WTC11 (cell line): ENCODE measurements around the gene RASGRF2. TPM values are rescaled to one million over a fixed set of nuclear protein-coding genes. Genes with fewer than 3 reads are reported as not detected.

Experiments
- ATAC-seq: fragments of 200-7000 bp; cut with Tn5 transposase; 2 replicates; pipeline ENCODE4 v1.10.0; 2021; ENCODE audit warnings: mild to moderate bottlenecking, moderate library complexity
- CTCF ChIA-PET: fragments of 300-600 bp; sonication (Branson Sonifier 250); formaldehyde crosslinking; loops from one replicate; lab custom pipeline; 2021; ENCODE audit warnings: antibody characterized with exemption; lab: Charles Lee
- POLR2A ChIA-PET: fragments of 350-600 bp; sonication (Branson Sonifier 250); formaldehyde crosslinking; loops from one replicate; lab custom pipeline; 2021; ENCODE audit warnings: antibody characterized with exemption; lab: Charles Lee
- DNase-seq: peaks from one replicate; pipeline ENCODE4 v3.0.0; 2021; ENCODE audit warnings: low spot score
- H3K27ac Mint-ChIP-seq: 2 replicates; pipeline ENCODE4 v1.8.0; 2021; ENCODE audit warnings: mixed read lengths
- H3K27me3 Mint-ChIP-seq: 2 replicates; pipeline ENCODE4 v1.8.0; 2021; ENCODE audit warnings: low read depth, mild to moderate bottlenecking, moderate library complexity, mixed read lengths
- H3K36me3 Mint-ChIP-seq: 2 replicates; pipeline ENCODE4 v1.8.0; 2021; ENCODE audit warnings: mixed read lengths
- H3K4me1 Mint-ChIP-seq: 2 replicates; pipeline ENCODE4 v1.8.0; 2022; ENCODE audit warnings: mixed read lengths
- H3K4me3 Mint-ChIP-seq: 2 replicates; pipeline ENCODE4 v1.8.0; 2021; ENCODE audit warnings: mild to moderate bottlenecking, moderate library complexity, mixed read lengths
- H3K9me3 Mint-ChIP-seq: 2 replicates; pipeline ENCODE4 v1.8.0; 2021; ENCODE audit warnings: mixed read lengths
- ATF1 ChIP-seq: sonication (generic); formaldehyde crosslinking; IDR thresholded peaks from 2 replicates; pipeline ENCODE4 v1.8.1; 2023; ENCODE audit warnings: mild to moderate bottlenecking, moderate library complexity, missing genetic modification reagents
- CBFB ChIP-seq: sonication (generic); formaldehyde crosslinking; IDR thresholded peaks from 2 replicates; pipeline ENCODE4 v1.8.1; 2022; ENCODE audit warnings: mild to moderate bottlenecking, low read depth, missing genetic modification reagents
- ELF4 ChIP-seq: sonication (generic); formaldehyde crosslinking; IDR thresholded peaks from 2 replicates; pipeline ENCODE4 v1.8.1; 2022; ENCODE audit warnings: low read depth, mild to moderate bottlenecking, moderate library complexity, missing genetic modification reagents
- FOXK1 ChIP-seq: sonication (generic); formaldehyde crosslinking; IDR thresholded peaks from 2 replicates; pipeline ENCODE4 v1.8.0; 2022; ENCODE audit warnings: mild to moderate bottlenecking, moderate library complexity, missing genetic modification reagents
- GRHL2 ChIP-seq: fragments of 250-450 bp; sonication (Bioruptor Pico); IDR thresholded peaks from 2 replicates; pipeline ENCODE4 v1.8.0; 2022; ENCODE audit warnings: mild to moderate bottlenecking, moderate library complexity; ENCODE audit not compliant: insufficient replicate concordance, severe bottlenecking
- IRF2 ChIP-seq: sonication (generic); formaldehyde crosslinking; IDR thresholded peaks from 2 replicates; pipeline ENCODE4 v1.8.0; 2022; ENCODE audit warnings: low read depth, missing genetic modification reagents, borderline replicate concordance
- KAT7 ChIP-seq: sonication (generic); formaldehyde crosslinking; IDR thresholded peaks from 2 replicates; pipeline ENCODE4 v1.8.1; 2023; ENCODE audit warnings: missing genetic modification reagents, mild to moderate bottlenecking, borderline replicate concordance
- MYBL2 ChIP-seq: sonication (generic); formaldehyde crosslinking; IDR thresholded peaks from 2 replicates; pipeline ENCODE4 v1.8.1; 2023; ENCODE audit warnings: mild to moderate bottlenecking, moderate library complexity, missing genetic modification reagents
- NFE2L1 ChIP-seq: sonication (generic); formaldehyde crosslinking; IDR thresholded peaks from 2 replicates; pipeline ENCODE4 v1.8.1; 2023; ENCODE audit warnings: missing genetic modification reagents
- NFYB ChIP-seq: sonication (generic); formaldehyde crosslinking; conservative IDR thresholded peaks from 2 replicates; pipeline ENCODE4 v1.8.0; 2022; ENCODE audit warnings: low read depth, missing genetic modification reagents
- NR1H2 ChIP-seq: sonication (generic); formaldehyde crosslinking; IDR thresholded peaks from 2 replicates; pipeline ENCODE4 v1.9.0; 2021; ENCODE audit warnings: mild to moderate bottlenecking, moderate library complexity, missing genetic modification reagents
- SOX15 ChIP-seq: fragments of 250-450 bp; sonication (Bioruptor Pico); IDR thresholded peaks from 2 replicates; pipeline ENCODE4 v1.9.0; 2021; ENCODE audit warnings: mild to moderate bottlenecking
- ZNF138 ChIP-seq: sonication (generic); formaldehyde crosslinking; conservative IDR thresholded peaks from 2 replicates; pipeline ENCODE4 v1.8.1; 2022; ENCODE audit warnings: mild to moderate bottlenecking, moderate library complexity, missing genetic modification reagents
- ZNF396 ChIP-seq: fragments of 250-450 bp; sonication (Bioruptor Pico); IDR thresholded peaks from 2 replicates; pipeline ENCODE4 v1.8.0; 2021; ENCODE audit warnings: mild to moderate bottlenecking, moderate library complexity, borderline replicate concordance
- ZNF423 ChIP-seq: fragments of 250-450 bp; sonication (Bioruptor Pico); IDR thresholded peaks from 2 replicates; pipeline ENCODE4 v2.1.2; 2022; ENCODE audit warnings: mild to moderate bottlenecking, moderate library complexity
- ZNF671 ChIP-seq: fragments of 250-450 bp; sonication (Bioruptor Pico); IDR thresholded peaks from 2 replicates; pipeline ENCODE4 v1.8.0; 2021; ENCODE audit warnings: mild to moderate bottlenecking
- total RNA-seq: library from RNA; stranded (reverse); gene quantifications from 3 replicates; pipeline ENCODE4 v1.2.3, GENCODE V29; 2021
- TF ChIP-seq, protein P1 (sequence below): sonication (generic); formaldehyde crosslinking; IDR thresholded peaks from 2 replicates; pipeline ENCODE4 v1.8.0; 2022; ENCODE audit warnings: mild to moderate bottlenecking, missing genetic modification reagents
- TF ChIP-seq, protein P2 (sequence below): sonication (generic); formaldehyde crosslinking; IDR thresholded peaks from 2 replicates; pipeline ENCODE4 v1.8.0; 2023; ENCODE audit warnings: missing genetic modification reagents
- TF ChIP-seq, protein P3 (sequence below): sonication (generic); formaldehyde crosslinking; conservative IDR thresholded peaks from 2 replicates; pipeline ENCODE4 v1.8.1; 2022; ENCODE audit warnings: mild to moderate bottlenecking, missing genetic modification reagents
- TF ChIP-seq, protein P4 (sequence below): sonication (generic); formaldehyde crosslinking; IDR thresholded peaks from 2 replicates; pipeline ENCODE4 v1.8.1; 2022; ENCODE audit warnings: mild to moderate bottlenecking, moderate library complexity, missing genetic modification reagents
- TF ChIP-seq, protein P5 (sequence below): sonication (generic); formaldehyde crosslinking; IDR thresholded peaks from 2 replicates; pipeline ENCODE4 v1.8.1; 2023; ENCODE audit warnings: mild to moderate bottlenecking, moderate library complexity, missing genetic modification reagents
- TF ChIP-seq, protein P6 (sequence below): sonication (generic); formaldehyde crosslinking; IDR thresholded peaks from 2 replicates; pipeline ENCODE4 v1.8.0; 2022; ENCODE audit warnings: mild to moderate bottlenecking, missing genetic modification reagents
- TF ChIP-seq, protein P7 (sequence below): sonication (generic); formaldehyde crosslinking; conservative IDR thresholded peaks from 2 replicates; pipeline ENCODE4 v1.8.1; 2023; ENCODE audit warnings: mild to moderate bottlenecking, low read depth, missing genetic modification reagents, moderate library complexity
- TF ChIP-seq, protein P8 (sequence below): sonication (generic); formaldehyde crosslinking; IDR thresholded peaks from 2 replicates; pipeline ENCODE4 v1.8.1; 2022; ENCODE audit warnings: mild to moderate bottlenecking, missing genetic modification reagents, moderate library complexity, borderline replicate concordance

The RASGRF2 gene
- total RNA-seq, 1 experiment from 2014 or later: 17.6 TPM

DNA sequence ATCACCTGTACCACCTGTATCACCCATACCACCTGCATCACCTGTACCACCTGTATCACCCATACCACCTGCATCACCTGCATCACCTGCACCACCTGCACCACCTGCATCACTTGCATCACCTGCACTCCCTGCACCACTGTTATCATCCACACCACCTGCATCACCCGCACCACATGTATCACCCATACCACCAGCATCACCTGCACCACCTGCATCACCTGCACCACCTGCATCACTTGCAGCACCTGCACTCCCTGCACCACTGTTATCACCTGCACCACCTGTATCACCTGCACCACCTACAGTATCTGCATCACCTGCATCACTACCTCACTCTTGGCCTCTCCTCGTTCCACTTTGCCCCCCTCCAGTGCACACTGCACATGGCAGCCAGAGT lies 209.8 kb downstream of the RASGRF2 start:
- no peaks in the 10 kb centered on the region for H3K9me3 Mint-ChIP-seq
- H3K4me1 Mint-ChIP-seq: peaks cover under 1% of the 10 kb centered on the region
- TF ChIP-seq MYBL2 (CRISPR knock-in tag) (no peak), ATF1 (CRISPR knock-in tag) (no peak), ZNF423 (no peak), CBFB (CRISPR knock-in tag) (no peak), ELF4 (CRISPR knock-in tag) (no peak), NFYB (no peak), NFE2L1 (CRISPR knock-in tag) (no peak)
- TF ChIP-seq, protein P1, sequence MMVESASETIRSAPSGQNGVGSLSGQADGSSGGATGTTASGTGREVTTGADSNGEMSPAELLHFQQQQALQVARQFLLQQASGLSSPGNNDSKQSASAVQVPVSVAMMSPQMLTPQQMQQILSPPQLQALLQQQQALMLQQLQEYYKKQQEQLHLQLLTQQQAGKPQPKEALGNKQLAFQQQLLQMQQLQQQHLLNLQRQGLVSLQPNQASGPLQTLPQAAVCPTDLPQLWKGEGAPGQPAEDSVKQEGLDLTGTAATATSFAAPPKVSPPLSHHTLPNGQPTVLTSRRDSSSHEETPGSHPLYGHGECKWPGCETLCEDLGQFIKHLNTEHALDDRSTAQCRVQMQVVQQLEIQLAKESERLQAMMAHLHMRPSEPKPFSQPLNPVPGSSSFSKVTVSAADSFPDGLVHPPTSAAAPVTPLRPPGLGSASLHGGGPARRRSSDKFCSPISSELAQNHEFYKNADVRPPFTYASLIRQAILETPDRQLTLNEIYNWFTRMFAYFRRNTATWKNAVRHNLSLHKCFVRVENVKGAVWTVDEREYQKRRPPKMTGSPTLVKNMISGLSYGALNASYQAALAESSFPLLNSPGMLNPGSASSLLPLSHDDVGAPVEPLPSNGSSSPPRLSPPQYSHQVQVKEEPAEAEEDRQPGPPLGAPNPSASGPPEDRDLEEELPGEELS: no peak
- TF ChIP-seq, protein P2, sequence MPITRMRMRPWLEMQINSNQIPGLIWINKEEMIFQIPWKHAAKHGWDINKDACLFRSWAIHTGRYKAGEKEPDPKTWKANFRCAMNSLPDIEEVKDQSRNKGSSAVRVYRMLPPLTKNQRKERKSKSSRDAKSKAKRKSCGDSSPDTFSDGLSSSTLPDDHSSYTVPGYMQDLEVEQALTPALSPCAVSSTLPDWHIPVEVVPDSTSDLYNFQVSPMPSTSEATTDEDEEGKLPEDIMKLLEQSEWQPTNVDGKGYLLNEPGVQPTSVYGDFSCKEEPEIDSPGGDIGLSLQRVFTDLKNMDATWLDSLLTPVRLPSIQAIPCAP: no peak
- TF ChIP-seq, protein P3, sequence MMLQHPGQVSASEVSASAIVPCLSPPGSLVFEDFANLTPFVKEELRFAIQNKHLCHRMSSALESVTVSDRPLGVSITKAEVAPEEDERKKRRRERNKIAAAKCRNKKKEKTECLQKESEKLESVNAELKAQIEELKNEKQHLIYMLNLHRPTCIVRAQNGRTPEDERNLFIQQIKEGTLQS (CRISPR knock-in tag): no peak
- TF ChIP-seq, protein P4, sequence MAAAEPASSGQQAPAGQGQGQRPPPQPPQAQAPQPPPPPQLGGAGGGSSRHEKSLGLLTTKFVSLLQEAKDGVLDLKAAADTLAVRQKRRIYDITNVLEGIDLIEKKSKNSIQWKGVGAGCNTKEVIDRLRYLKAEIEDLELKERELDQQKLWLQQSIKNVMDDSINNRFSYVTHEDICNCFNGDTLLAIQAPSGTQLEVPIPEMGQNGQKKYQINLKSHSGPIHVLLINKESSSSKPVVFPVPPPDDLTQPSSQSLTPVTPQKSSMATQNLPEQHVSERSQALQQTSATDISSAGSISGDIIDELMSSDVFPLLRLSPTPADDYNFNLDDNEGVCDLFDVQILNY: no peak
- TF ChIP-seq, protein P5, sequence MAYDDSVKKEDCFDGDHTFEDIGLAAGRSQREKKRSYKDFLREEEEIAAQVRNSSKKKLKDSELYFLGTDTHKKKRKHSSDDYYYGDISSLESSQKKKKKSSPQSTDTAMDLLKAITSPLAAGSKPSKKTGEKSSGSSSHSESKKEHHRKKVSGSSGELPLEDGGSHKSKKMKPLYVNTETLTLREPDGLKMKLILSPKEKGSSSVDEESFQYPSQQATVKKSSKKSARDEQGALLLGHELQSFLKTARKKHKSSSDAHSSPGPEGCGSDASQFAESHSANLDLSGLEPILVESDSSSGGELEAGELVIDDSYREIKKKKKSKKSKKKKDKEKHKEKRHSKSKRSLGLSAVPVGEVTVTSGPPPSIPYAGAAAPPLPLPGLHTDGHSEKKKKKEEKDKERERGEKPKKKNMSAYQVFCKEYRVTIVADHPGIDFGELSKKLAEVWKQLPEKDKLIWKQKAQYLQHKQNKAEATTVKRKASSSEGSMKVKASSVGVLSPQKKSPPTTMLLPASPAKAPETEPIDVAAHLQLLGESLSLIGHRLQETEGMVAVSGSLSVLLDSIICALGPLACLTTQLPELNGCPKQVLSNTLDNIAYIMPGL (CRISPR knock-in tag): no peak
- TF ChIP-seq, protein P6, sequence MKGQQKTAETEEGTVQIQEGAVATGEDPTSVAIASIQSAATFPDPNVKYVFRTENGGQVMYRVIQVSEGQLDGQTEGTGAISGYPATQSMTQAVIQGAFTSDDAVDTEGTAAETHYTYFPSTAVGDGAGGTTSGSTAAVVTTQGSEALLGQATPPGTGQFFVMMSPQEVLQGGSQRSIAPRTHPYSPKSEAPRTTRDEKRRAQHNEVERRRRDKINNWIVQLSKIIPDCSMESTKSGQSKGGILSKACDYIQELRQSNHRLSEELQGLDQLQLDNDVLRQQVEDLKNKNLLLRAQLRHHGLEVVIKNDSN: no peak
- no peak overlapping the region for H3K4me3 Mint-ChIP-seq
- H3K36me3 Mint-ChIP-seq: no peaks in the 10 kb centered on the region
- ChIA-PET POLR2A (no interaction called here), CTCF (no interaction called here)
- ATAC-seq (no peak), DNase-seq (no peak)
- no peak overlapping the region for H3K27ac Mint-ChIP-seq
- no peaks in the 10 kb centered on the region for H3K27me3 Mint-ChIP-seq

DNA sequence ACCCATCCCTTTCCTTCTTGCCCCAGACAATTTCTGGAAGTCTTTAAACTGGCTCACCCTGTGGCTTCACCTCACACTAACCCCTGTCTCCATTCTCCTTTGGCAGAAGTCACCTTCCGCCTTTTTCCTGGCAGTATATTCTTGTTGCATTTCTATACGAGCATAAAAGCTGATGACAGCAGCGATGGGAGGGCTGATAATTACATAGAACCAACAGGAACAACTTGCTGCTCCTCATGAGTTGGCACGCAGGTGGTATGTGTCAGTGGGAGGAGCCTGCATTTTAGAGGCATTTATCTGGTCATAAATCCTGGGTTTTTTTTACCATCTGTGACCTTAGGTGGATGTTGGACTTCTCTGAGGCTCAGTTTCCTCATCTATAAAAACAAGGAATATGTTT lies 211.6 kb downstream of the RASGRF2 start:
- ChIA-PET CTCF (no interaction called here), POLR2A (no interaction called here)
- ATAC-seq (no peak), DNase-seq (no peak)
- Mint-ChIP-seq H3K27ac (no peak overlapping the region), H3K4me1 (no peaks in the 10 kb centered on the region), H3K4me3 (no peak overlapping the region), H3K9me3 (no peaks in the 10 kb centered on the region), H3K27me3 (no peaks in the 10 kb centered on the region), H3K36me3 (no peaks in the 10 kb centered on the region)
- TF ChIP-seq GRHL2 (CRISPR knock-in tag) (no peak), NR1H2 (CRISPR knock-in tag) (no peak), ZNF138 (CRISPR knock-in tag) (no peak), ZNF671 (CRISPR knock-in tag) (no peak), SOX15 (CRISPR knock-in tag) (no peak), IRF2 (CRISPR knock-in tag) (no peak), KAT7 (CRISPR knock-in tag) (no peak), ZNF396 (CRISPR knock-in tag) (no peak), FOXK1 (CRISPR knock-in tag) (no peak)
- TF ChIP-seq, protein P7, sequence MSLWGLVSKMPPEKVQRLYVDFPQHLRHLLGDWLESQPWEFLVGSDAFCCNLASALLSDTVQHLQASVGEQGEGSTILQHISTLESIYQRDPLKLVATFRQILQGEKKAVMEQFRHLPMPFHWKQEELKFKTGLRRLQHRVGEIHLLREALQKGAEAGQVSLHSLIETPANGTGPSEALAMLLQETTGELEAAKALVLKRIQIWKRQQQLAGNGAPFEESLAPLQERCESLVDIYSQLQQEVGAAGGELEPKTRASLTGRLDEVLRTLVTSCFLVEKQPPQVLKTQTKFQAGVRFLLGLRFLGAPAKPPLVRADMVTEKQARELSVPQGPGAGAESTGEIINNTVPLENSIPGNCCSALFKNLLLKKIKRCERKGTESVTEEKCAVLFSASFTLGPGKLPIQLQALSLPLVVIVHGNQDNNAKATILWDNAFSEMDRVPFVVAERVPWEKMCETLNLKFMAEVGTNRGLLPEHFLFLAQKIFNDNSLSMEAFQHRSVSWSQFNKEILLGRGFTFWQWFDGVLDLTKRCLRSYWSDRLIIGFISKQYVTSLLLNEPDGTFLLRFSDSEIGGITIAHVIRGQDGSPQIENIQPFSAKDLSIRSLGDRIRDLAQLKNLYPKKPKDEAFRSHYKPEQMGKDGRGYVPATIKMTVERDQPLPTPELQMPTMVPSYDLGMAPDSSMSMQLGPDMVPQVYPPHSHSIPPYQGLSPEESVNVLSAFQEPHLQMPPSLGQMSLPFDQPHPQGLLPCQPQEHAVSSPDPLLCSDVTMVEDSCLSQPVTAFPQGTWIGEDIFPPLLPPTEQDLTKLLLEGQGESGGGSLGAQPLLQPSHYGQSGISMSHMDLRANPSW (CRISPR knock-in tag): no peak
- TF ChIP-seq, protein P8, sequence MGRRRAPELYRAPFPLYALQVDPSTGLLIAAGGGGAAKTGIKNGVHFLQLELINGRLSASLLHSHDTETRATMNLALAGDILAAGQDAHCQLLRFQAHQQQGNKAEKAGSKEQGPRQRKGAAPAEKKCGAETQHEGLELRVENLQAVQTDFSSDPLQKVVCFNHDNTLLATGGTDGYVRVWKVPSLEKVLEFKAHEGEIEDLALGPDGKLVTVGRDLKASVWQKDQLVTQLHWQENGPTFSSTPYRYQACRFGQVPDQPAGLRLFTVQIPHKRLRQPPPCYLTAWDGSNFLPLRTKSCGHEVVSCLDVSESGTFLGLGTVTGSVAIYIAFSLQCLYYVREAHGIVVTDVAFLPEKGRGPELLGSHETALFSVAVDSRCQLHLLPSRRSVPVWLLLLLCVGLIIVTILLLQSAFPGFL: no peak
